NT2/D1 (cell line): ENCODE data around the gene KIF26A.

Experiments
- DNase-seq: peaks from one replicate; pipeline ENCODE4 v3.0.0-alpha.2; 2011; ENCODE audit warnings: low read depth, low spot score
- H3K27me3 ChIP-seq: 2 replicates; pipeline ENCODE4 v1.6.0; 2011; ENCODE audit warnings: mild to moderate bottlenecking; ENCODE audit not compliant: insufficient read length, insufficient read depth
- H3K36me3 ChIP-seq: 2 replicates; pipeline ENCODE4 v1.6.1; 2011; ENCODE audit warnings: mild to moderate bottlenecking, low read length, mixed read lengths; ENCODE audit not compliant: insufficient read depth, insufficient read length
- H3K4me1 ChIP-seq: 2 replicates; pipeline ENCODE4 v1.5.1; 2011; ENCODE audit not compliant: insufficient read depth, insufficient read length
- H3K4me3 ChIP-seq: 2 replicates; pipeline ENCODE4 v1.5.1; 2011; ENCODE audit warnings: low read depth; ENCODE audit not compliant: insufficient read length
- H3K9ac ChIP-seq: 2 replicates; pipeline ENCODE4 v1.6.0; 2011; ENCODE audit warnings: low read depth; ENCODE audit not compliant: insufficient read length
- H3K9me3 ChIP-seq: 2 replicates; pipeline ENCODE4 v1.5.1; 2011; ENCODE audit warnings: mild to moderate bottlenecking, low read length; ENCODE audit not compliant: insufficient read depth
- SUZ12 ChIP-seq: IDR thresholded peaks from 2 replicates; pipeline ENCODE4 v1.6.1; 2011; ENCODE audit not compliant: insufficient read length, insufficient read depth; ENCODE audit errors: extremely low read depth
- YY1 ChIP-seq: IDR thresholded peaks from 2 replicates; pipeline ENCODE4 v1.6.1; 2011; ENCODE audit not compliant: insufficient read length, insufficient read depth
- ZNF274 ChIP-seq: IDR thresholded peaks from 2 replicates; pipeline ENCODE4 v1.6.1; 2011; ENCODE audit warnings: mild to moderate bottlenecking, low read depth, low read length

Gene KIF26A

DNA sequence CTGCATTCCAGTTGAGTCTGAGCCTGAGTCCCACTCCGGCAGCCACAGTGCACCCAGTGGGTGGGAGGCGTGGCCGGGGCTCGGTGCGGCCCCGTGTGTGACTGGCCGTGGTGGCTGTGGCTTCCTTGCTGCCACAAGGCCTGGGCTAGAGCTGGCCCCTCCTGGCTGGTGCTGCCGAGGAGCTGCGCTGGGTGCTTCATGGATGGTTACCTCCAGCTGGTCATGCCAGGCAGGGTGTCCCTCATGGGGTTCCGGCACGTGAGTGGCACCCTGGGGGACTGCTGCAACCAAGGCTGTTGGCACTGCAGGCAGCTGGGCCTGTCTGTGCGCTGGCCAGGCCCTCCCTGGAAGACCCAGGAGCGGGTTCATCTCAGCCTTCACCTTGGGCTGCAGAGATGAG, 62.7 kb downstream of the KIF26A start:
- Histone ChIP-seq H3K27me3 (no peaks in the 10 kb centered on the region), H3K4me1 (no peaks in the 10 kb centered on the region), H3K4me3 (no peak overlapping the region), H3K36me3 (no peaks in the 10 kb centered on the region), H3K9me3 (no peaks in the 10 kb centered on the region), H3K9ac (no peak overlapping the region)
- no peak for DNase-seq
- TF ChIP-seq SUZ12 (no peak), ZNF274 (no peak), YY1 (no peak)

DNA sequence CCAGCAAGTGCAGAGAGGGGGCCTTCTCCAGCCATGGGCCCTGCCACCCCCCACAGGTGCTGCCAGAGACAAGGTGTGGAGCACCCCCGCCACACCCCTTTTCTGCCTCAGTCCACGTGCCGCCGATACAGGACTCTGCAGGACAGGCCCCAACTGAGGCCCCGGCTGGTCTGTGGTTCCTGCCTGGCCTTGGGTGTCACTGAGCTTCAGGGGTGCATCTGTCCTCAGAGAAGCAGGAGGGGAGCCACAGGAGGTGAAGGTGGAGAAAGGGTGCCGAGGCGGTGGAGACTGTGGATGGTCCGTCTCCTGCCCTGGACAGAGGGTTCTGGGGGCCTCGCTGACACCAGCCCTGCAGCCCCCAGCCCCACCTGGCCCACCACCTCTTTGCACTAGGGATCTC, 63.1 kb downstream of the KIF26A start:
- no peak for DNase-seq
- no peak overlapping the region for H3K9ac ChIP-seq
- no peaks in the 10 kb centered on the region for H3K4me1 ChIP-seq
- H3K9me3 ChIP-seq = no peaks in the 10 kb centered on the region
- H3K27me3 ChIP-seq = no peaks in the 10 kb centered on the region
- no peaks in the 10 kb centered on the region for H3K36me3 ChIP-seq
- H3K4me3 ChIP-seq = no peak overlapping the region
- TF ChIP-seq SUZ12 = no peak
- no peak for TF ChIP-seq ZNF274
- no peak for TF ChIP-seq YY1

GRCh38 chr14:104202259-104203070, 64.1 kb downstream of the KIF26A start:
- H3K4me3 ChIP-seq = no peak overlapping the region
- H3K4me1 ChIP-seq = peaks cover 5% of the 10 kb centered on the region
- no peaks in the 10 kb centered on the region for H3K9me3 ChIP-seq
- TF ChIP-seq SUZ12 (no peak), YY1 (no peak), ZNF274 (no peak)
- DNase-seq = no peak
- H3K9ac ChIP-seq = no peak overlapping the region
- H3K27me3 ChIP-seq = no peaks in the 10 kb centered on the region
- no peaks in the 10 kb centered on the region for H3K36me3 ChIP-seq

- no peak for DNase-seq
- Histone ChIP-seq H3K9me3 (no peaks in the 10 kb centered on the region), H3K9ac (no peak overlapping the region), H3K36me3 (no peaks in the 10 kb centered on the region), H3K4me3 (no peak overlapping the region), H3K4me1 (peaks cover 5% of the 10 kb centered on the region), H3K27me3 (no peaks in the 10 kb centered on the region)
- no peak for TF ChIP-seq YY1
Observed at GRCh38 chr14:104203071-104203425, 64.7 kb downstream of the KIF26A start.

GRCh38 chr14:104204660-104205149, 66.3 kb downstream of the KIF26A start:
- Histone ChIP-seq H3K27me3 (no peaks in the 10 kb centered on the region), H3K4me1 (peaks cover 5% of the 10 kb centered on the region), H3K4me3 (no peak overlapping the region), H3K9ac (no peak overlapping the region), H3K9me3 (no peaks in the 10 kb centered on the region), H3K36me3 (no peaks in the 10 kb centered on the region)
- no peak for TF ChIP-seq SUZ12
- TF ChIP-seq YY1 = no peak
- no peak for TF ChIP-seq ZNF274
- no peak for DNase-seq

DNA sequence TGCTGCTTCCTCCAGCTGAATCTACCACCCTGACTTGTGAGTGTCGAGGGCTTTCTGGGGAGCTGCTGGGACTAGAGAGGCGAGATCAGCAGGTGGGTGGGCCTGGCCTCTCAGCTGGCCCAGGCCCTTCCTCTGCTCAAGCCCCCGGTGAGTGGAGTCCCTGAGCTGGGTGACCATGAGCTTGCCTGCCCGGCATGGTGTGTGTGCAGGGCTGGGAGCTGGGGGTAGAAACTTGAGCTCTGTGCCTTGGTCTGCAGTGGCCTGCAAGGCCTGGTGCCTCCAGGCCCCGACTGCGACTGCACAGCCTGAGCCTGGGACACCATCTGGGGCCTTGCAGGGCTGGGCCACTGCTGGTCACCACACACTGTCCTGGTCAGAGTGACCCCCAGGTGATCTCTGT, 67.4 kb downstream of the KIF26A start:
- TF ChIP-seq ZNF274 (no peak), SUZ12 (no peak), YY1 (no peak)
- Histone ChIP-seq H3K27me3 (no peaks in the 10 kb centered on the region), H3K4me1 (peaks cover 5% of the 10 kb centered on the region), H3K9me3 (no peaks in the 10 kb centered on the region), H3K36me3 (no peaks in the 10 kb centered on the region), H3K4me3 (no peak overlapping the region), H3K9ac (no peak overlapping the region)
- DNase-seq = no peak

- peak overlapping the region; percentile 17 for H3K9ac ChIP-seq
- no peaks in the 10 kb centered on the region for H3K27me3 ChIP-seq
- no peak for DNase-seq
- TF ChIP-seq ZNF274 (no peak), YY1 (no peak), SUZ12 (no peak)
- H3K4me3 ChIP-seq = no peak overlapping the region
- H3K9me3 ChIP-seq = no peaks in the 10 kb centered on the region
- peaks cover 5% of the 10 kb centered on the region for H3K4me1 ChIP-seq
- no peaks in the 10 kb centered on the region for H3K36me3 ChIP-seq
Observed at GRCh38 chr14:104206281-104206904, 68.0 kb downstream of the KIF26A start.
